GM12865 (cell line): ENCODE measurements around the gene NEUROD6.

ENCODE experiments used
- DNase-seq: peaks from one replicate; pipeline ENCODE4 v3.0.0; 2010; ENCODE audit warnings: low read depth
- H3K4me3 ChIP-seq: 2 replicates; pipeline ENCODE4 v1.5.1; 2011; ENCODE audit warnings: mild to moderate bottlenecking, low read depth, low read length, control low read depth
- CTCF ChIP-seq: IDR thresholded peaks from 2 replicates; pipeline ENCODE4 v1.5.1; 2011; ENCODE audit warnings: low read length, control low read depth, low read depth, inconsistent platforms; ENCODE audit not compliant: insufficient read depth; ENCODE audit errors: missing control alignments

NEUROD6 gene

GRCh38 chr7:31318313-31318712 is 22.2 kb downstream of the NEUROD6 start:
- no peak overlapping the region for H3K4me3 ChIP-seq
- DNase-seq, result no peak
- no peak for TF ChIP-seq CTCF

- no peak for DNase-seq
- no peak overlapping the region for H3K4me3 ChIP-seq
- no peak for TF ChIP-seq CTCF
Observed at GRCh38 chr7:31316876-31317275, 23.6 kb downstream of the NEUROD6 start.

GRCh38 chr7:31315758-31316157 is 24.8 kb downstream of the NEUROD6 start:
- no peak for TF ChIP-seq CTCF
- no peak for DNase-seq
- no peak overlapping the region for H3K4me3 ChIP-seq

- no peak for DNase-seq
- TF ChIP-seq CTCF, result no peak
- no peak overlapping the region for H3K4me3 ChIP-seq
Observed at GRCh38 chr7:31314781-31315180, 25.7 kb downstream of the NEUROD6 start.

- no peak overlapping the region for H3K4me3 ChIP-seq
- TF ChIP-seq CTCF, result no peak
- no peak for DNase-seq
Observed at GRCh38 chr7:31312889-31313288, 27.6 kb downstream of the NEUROD6 start.

GRCh38 chr7:31311552-31311951 is 29.0 kb downstream of the NEUROD6 start:
- no peak for TF ChIP-seq CTCF
- DNase-seq, result no peak
- no peak overlapping the region for H3K4me3 ChIP-seq

- TF ChIP-seq CTCF, result no peak
- H3K4me3 ChIP-seq, result no peak overlapping the region
- no peak for DNase-seq
Observed at GRCh38 chr7:31310321-31310935, 30.1 kb downstream of the NEUROD6 start.
